Measurements from ENCODE around the gene CACNA1A.

DNA sequence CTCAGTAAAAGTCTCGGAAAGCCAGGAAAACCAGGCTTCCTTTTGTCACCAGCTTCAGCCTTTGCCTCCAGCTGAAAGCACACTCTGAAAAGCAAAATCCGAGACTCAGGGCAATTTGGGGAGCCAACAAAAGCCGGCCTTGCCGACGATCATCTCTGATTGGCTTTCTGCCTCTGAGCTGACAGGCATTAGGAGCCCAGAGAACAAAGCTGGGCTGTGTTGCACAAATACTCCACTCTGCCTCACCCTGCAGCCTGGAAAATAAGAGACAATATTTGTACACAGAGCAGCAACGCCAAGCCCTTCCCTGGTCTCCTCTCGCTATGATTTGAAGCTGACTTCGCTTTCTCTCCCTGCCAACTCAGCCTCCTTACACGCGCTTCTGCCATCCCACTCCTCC lies 46.9 kb downstream of the CACNA1A start:
- TF ChIP-seq, protein P1, sequence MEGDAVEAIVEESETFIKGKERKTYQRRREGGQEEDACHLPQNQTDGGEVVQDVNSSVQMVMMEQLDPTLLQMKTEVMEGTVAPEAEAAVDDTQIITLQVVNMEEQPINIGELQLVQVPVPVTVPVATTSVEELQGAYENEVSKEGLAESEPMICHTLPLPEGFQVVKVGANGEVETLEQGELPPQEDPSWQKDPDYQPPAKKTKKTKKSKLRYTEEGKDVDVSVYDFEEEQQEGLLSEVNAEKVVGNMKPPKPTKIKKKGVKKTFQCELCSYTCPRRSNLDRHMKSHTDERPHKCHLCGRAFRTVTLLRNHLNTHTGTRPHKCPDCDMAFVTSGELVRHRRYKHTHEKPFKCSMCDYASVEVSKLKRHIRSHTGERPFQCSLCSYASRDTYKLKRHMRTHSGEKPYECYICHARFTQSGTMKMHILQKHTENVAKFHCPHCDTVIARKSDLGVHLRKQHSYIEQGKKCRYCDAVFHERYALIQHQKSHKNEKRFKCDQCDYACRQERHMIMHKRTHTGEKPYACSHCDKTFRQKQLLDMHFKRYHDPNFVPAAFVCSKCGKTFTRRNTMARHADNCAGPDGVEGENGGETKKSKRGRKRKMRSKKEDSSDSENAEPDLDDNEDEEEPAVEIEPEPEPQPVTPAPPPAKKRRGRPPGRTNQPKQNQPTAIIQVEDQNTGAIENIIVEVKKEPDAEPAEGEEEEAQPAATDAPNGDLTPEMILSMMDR (IDR thresholded peaks at IDR 0.05), result no peak
- TF ChIP-seq POLR2A (IDR thresholded peaks at IDR 0.05), result no peak
